ENCODE results near the gene ATP6AP1.
"Not testable (repeated sequence)": the region's sequence is repeated elsewhere in the genome, so short reads cannot be mapped to it uniquely, and the experiment has no call there.

The ATP6AP1 gene

DNA sequence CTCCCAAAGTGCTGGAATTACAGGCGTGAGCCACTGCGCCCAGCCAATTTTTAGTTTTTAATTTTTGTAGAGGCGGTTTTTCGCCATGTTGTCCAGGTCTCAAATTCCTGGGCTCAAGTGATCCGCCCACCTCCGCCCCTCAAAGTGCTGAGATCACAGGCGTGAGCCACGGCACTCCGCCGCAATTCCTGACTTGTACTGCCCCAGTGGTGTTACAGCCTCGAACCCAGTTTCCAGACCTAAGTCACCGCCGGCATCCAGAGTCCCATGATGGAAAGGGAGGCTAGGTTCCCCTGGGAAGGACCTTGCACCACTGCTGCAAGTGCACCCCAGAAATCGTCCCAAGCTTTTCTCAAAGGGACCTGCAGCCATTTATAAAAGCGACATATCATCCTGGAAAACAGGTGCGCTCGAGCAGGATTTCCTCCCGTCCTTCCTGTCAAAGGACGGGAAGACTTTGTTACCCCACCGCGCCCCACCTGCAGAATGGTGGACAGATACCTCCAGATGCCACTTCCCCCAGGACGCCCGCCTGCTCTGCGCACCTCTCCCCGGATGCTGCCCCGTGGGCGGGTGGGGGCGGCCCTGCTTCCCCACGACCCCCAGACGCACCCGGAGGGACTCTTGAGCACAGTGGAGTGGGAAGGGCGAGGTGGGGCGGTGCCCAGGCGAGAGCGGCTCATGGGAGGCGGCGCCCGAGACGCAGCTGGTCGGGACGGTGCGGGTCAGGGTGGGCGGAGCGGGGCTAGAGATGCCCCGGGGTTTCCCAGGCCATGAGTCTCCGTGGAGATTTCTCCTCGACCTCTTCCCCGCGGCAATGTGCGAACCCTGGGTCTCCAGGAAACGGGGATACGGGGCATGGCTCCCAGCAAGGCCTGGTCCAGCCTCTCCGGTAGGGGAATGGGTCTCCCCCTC, 31.2 kb upstream of the ATP6AP1 start:
- DNase-seq (ENCODE audit: insufficient read length) (peak; percentile 61), FAIRE-seq (no peak)
- TF ChIP-seq TAF1 (IDR thresholded peaks at IDR 0.05; ENCODE audit: borderline replicate concordance, low read depth, low read length) (no peak), POLR2AphosphoS5 (IDR thresholded peaks at IDR 0.05; ENCODE audit: low read depth, low read length) (no peak), POLR2A (IDR thresholded peaks at IDR 0.05; ENCODE audit: low read depth, low read length) (no peak)

GRCh38 chrX:154397888-154398667, 30.4 kb upstream of the ATP6AP1 start, which contains the start of gene RPL10:
Gene RPL10, plus strand, starts transcription at chrX:154398377. Its CDS starts 143 bp downstream, at chrX:154398520.
- FAIRE-seq (peak; percentile 94), DNase-seq (ENCODE audit: insufficient read length) (peak; percentile 88)
- TF ChIP-seq POLR2AphosphoS5 (IDR thresholded peaks at IDR 0.05; ENCODE audit: low read depth, low read length), result peak; percentile 100
- peak; percentile 100 for TF ChIP-seq POLR2A (IDR thresholded peaks at IDR 0.05; ENCODE audit: low read depth, low read length)
- peak; percentile 99 for TF ChIP-seq TAF1 (IDR thresholded peaks at IDR 0.05; ENCODE audit: borderline replicate concordance, low read depth, low read length)

DNA sequence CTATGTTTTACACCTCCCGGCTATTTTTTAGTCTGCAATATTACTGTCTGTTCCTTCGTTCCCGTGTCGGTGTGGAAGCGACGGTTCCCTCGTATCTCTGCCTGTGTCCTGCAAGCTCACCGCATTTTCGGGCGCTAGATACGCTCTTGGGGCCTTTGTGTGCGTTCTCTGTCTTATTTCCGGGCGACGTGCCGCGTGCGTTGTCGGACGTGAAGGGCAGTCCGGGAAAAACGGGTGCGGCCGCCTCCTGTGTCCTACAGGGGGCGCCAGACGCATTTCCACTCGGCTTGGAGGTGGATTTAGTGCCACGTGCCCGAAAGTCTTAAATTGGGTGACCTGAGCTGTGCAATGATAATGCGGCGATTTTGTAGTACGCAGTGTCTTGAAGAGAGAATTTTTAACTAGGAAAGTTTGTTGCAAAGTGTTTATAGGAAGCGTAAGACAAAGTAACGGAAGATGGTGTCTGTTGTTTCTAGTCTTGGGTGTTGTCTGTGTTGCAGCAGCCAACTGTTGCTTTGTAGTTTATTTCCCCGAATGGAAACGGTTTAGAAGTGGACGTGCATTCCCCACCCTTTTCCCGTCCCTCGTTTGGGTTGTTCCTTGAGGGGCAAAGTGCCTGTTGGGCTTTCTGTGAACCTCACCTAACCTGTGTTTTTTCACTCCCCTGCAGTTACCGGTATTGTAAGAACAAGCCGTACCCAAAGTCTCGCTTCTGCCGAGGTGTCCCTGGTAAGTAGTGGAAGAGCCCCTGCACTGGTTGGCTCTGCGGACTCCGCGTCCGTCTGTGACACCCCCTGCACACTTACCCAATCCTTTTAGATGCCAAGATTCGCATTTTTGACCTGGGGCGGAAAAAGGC, 29.6 kb upstream of the ATP6AP1 start:
- 0 out of 2 replicates have a peak, but pooled peaks have one; percentile 20 for TF ChIP-seq TAF1 (IDR thresholded peaks at IDR 0.05; ENCODE audit: borderline replicate concordance, low read depth, low read length)
- peak; percentile 30; the same call in 1 of the 2 replicates for TF ChIP-seq POLR2A (IDR thresholded peaks at IDR 0.05; ENCODE audit: low read depth, low read length)
- peak; percentile 39; the same call in 1 of the 2 replicates for TF ChIP-seq POLR2AphosphoS5 (IDR thresholded peaks at IDR 0.05; ENCODE audit: low read depth, low read length)
- DNase-seq (ENCODE audit: insufficient read length) (no peak), FAIRE-seq (no peak)

GRCh38 chrX:154399527-154400368, 28.7 kb upstream of the ATP6AP1 start:
- FAIRE-seq (peak; percentile 51), DNase-seq (ENCODE audit: insufficient read length) (no peak)
- TF ChIP-seq POLR2A (IDR thresholded peaks at IDR 0.05; ENCODE audit: low read depth, low read length), result no peak; the same call in 1 of the 2 replicates
- TF ChIP-seq POLR2AphosphoS5 (IDR thresholded peaks at IDR 0.05; ENCODE audit: low read depth, low read length), result no peak
- no peak for TF ChIP-seq TAF1 (IDR thresholded peaks at IDR 0.05; ENCODE audit: borderline replicate concordance, low read depth, low read length)

- DNase-seq (ENCODE audit: insufficient read length), result not testable (repeated sequence)
- peak; percentile 71 for FAIRE-seq
Measured at GRCh38 chrX:154400369-154400817, 28.1 kb upstream of the ATP6AP1 start.

GRCh38 chrX:154401045-154401799, 27.3 kb upstream of the ATP6AP1 start:
- peak; percentile 96 for TF ChIP-seq POLR2A (IDR thresholded peaks at IDR 0.05; ENCODE audit: low read depth, low read length)
- TF ChIP-seq TAF1 (IDR thresholded peaks at IDR 0.05; ENCODE audit: borderline replicate concordance, low read depth, low read length), result 0 out of 2 replicates have a peak, but pooled peaks have one; percentile 38
- peak; percentile 96 for TF ChIP-seq POLR2AphosphoS5 (IDR thresholded peaks at IDR 0.05; ENCODE audit: low read depth, low read length)
- FAIRE-seq, result peak; percentile 57
- no peak for DNase-seq (ENCODE audit: insufficient read length)

GRCh38 chrX:154401918-154402621, 26.4 kb upstream of the ATP6AP1 start:
- TF ChIP-seq TAF1 (IDR thresholded peaks at IDR 0.05; ENCODE audit: borderline replicate concordance, low read depth, low read length) (no peak), POLR2A (IDR thresholded peaks at IDR 0.05; ENCODE audit: low read depth, low read length) (no peak), POLR2AphosphoS5 (IDR thresholded peaks at IDR 0.05; ENCODE audit: low read depth, low read length) (no peak)
- DNase-seq (ENCODE audit: insufficient read length) (no peak), FAIRE-seq (no peak)

DNA sequence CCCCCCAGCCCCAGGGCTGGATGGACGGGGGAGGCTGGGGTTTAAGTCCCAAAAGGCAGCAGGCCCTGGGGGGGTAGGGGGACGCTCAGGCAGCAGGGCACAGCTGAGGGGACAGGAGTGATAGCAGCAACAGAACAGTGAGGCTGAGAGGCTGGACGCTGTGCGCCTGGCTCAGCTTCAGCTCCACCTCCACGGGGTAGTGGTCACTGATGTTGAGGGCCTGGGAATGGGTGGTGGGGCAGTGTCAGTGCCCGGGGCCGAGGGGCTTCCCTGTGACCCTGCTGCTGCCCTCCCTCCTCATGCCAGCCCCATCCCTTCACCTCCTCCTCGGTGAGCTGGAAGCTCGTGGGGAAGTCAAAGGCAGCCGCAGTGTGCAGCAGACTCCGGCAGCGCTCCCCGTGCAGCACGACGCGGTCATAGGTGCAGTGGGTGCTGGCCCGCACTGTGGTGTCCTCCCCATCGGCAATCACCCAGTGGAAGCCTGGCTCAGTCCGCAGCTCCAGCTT, 25.8 kb upstream of the ATP6AP1 start:
- no peak for TF ChIP-seq POLR2AphosphoS5 (IDR thresholded peaks at IDR 0.05; ENCODE audit: low read depth, low read length)
- no peak for TF ChIP-seq TAF1 (IDR thresholded peaks at IDR 0.05; ENCODE audit: borderline replicate concordance, low read depth, low read length)
- FAIRE-seq (no peak), DNase-seq (ENCODE audit: insufficient read length) (no peak)

DNA sequence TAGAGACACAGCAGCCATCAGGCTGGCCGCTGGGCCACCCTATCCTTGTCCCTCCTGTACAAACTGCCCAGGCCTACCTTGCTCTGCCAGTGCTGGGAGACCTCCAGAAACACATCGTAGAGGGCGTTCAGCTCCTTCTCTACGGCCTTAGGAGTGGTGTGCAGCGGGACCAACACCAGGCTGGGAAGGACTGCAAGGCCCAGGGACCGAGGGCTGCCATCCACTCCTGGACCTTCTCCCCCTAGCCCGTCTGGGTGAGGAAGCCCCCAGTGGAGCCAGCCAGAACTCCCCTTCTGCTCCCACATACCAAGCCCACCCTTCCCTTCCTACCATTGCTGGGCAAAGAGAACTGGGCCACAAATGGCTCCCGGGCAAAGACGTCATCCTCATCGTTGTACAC, 25.3 kb upstream of the ATP6AP1 start:
- no peak for DNase-seq (ENCODE audit: insufficient read length)

More for the DNA sequence above, 25.3 kb upstream of the ATP6AP1 start:
- FAIRE-seq, result no peak
- TF ChIP-seq POLR2A (IDR thresholded peaks at IDR 0.05; ENCODE audit: low read depth, low read length), result no peak
- no peak for TF ChIP-seq POLR2AphosphoS5 (IDR thresholded peaks at IDR 0.05; ENCODE audit: low read depth, low read length)
- no peak for TF ChIP-seq TAF1 (IDR thresholded peaks at IDR 0.05; ENCODE audit: borderline replicate concordance, low read depth, low read length)

All from GM12892 (cell line).